Epithelial cell of umbilical artery (primary cell): ENCODE measurements around the gene ATP5PF. TPM values are rescaled to one million over a fixed set of nuclear protein-coding genes. Genes with fewer than 3 reads are reported as not detected.

Experiments used
- total RNA-seq: library from RNA; depleted of rRNA; stranded (reverse); fragments of >200 nt; gene quantifications from 2 replicates; pipeline ENCODE4 v1.2.3, GENCODE V29; 2014

ATP5PF gene
- total RNA-seq, result 52.9 and 70.5 TPM in 2 replicates

GRCh38 chr21:25734904-25735645, at the start of gene ATP5PF, which contains the start of gene GABPA:
ATP5PF (minus strand) TSS chr21:25734904; CDS start chr21:25729794, 5,110 bp downstream.
GABPA (plus strand) TSS chr21:25734972; CDS start chr21:25741599, 6,627 bp downstream.

Other genes starting within 250 kb of the ATP5PF start
- 43.5 and 51.8 TPM in 2 replicates for gene MRPL39, start 127.4 kb downstream of the ATP5PF start, total RNA-seq
- gene JAM2, start 95.6 kb downstream of the ATP5PF start, total RNA-seq, result 0.15 and 0.65 TPM in 2 replicates
- 27.3 and 32.4 TPM in 2 replicates for gene GABPA, start 68 bp upstream of the ATP5PF start, total RNA-seq